SKM-1 (cell line): ENCODE measurements around the gene DOC2B.

Source experiments
- DNase-seq: peaks from one replicate; lab custom pipeline; 2025; ENCODE audit not compliant: unreplicated experiment; lab: John Stamatoyannopoulos, UW

Gene DOC2B

GRCh38 chr17:164303-165235, 16.9 kb downstream of the DOC2B start:
- DNase-seq, result no peak

GRCh38 chr17:163514-164098, 17.8 kb downstream of the DOC2B start:
- no peak for DNase-seq

- DNase-seq, result no peak
Measured at GRCh38 chr17:162689-163088, 18.8 kb downstream of the DOC2B start.

GRCh38 chr17:161481-161880, 20.0 kb downstream of the DOC2B start:
- DNase-seq, result no peak

- DNase-seq, result no peak
Measured at GRCh38 chr17:160336-160735, 21.1 kb downstream of the DOC2B start.

GRCh38 chr17:159609-160008, 21.8 kb downstream of the DOC2B start:
- no peak for DNase-seq

- no peak for DNase-seq
Measured at GRCh38 chr17:158379-158778, 23.1 kb downstream of the DOC2B start.

GRCh38 chr17:157901-158300, 23.5 kb downstream of the DOC2B start:
- no peak for DNase-seq

GRCh38 chr17:156946-157345, 24.5 kb downstream of the DOC2B start:
- no peak for DNase-seq

GRCh38 chr17:156094-156621, 25.3 kb downstream of the DOC2B start:
- DNase-seq, result no peak

- no peak for DNase-seq
Measured at GRCh38 chr17:155576-155975, 25.9 kb downstream of the DOC2B start.

GRCh38 chr17:153851-154250, 27.6 kb downstream of the DOC2B start:
- DNase-seq, result no peak

GRCh38 chr17:152860-153420, 28.5 kb downstream of the DOC2B start:
- DNase-seq, result no peak

- DNase-seq, result no peak
Measured at GRCh38 chr17:151886-152859, 29.3 kb downstream of the DOC2B start.

- DNase-seq, result no peak
Measured at GRCh38 chr17:151004-151403, 30.4 kb downstream of the DOC2B start.

GRCh38 chr17:149897-150584, 31.4 kb downstream of the DOC2B start:
- no peak for DNase-seq

GRCh38 chr17:149231-149630, 32.2 kb downstream of the DOC2B start:
- DNase-seq, result no peak

GRCh38 chr17:148757-149156, 32.7 kb downstream of the DOC2B start:
- DNase-seq, result no peak

GRCh38 chr17:147796-148740, 33.4 kb downstream of the DOC2B start:
- DNase-seq, result no peak
